GM12878 (cell line): Measurements from ENCODE around the gene CORO1A. TPM values are rescaled to one million over a fixed set of nuclear protein-coding genes. Genes with fewer than 3 reads are reported as not detected.

Source experiments
- ATAC-seq: fragments of 200-7000 bp; cut with Tn5 transposase; 3 replicates; pipeline ENCODE4 v1.9.1; 2020; ENCODE audit warnings: mild to moderate bottlenecking, moderate library complexity
- BruUV-seq: library from RNA; stranded (reverse); fragments of 400-500 nt; replicated peaks from 2 replicates; lab custom pipeline; 2021; lab: Mats Ljungman, UMichigan
- CTCF ChIA-PET: fragments of 300-600 bp; sonication (Branson Sonifier 250); formaldehyde crosslinking; extraction: SDS; loops from one replicate; lab custom pipeline; 2021; ENCODE audit warnings: inconsistent platforms; lab: Yijun Ruan, JAX
- POLR2A ChIA-PET: fragments of 350-600 bp; formaldehyde crosslinking; extraction: SDS; loops from one replicate; lab custom pipeline; 2021; ENCODE audit warnings: inconsistent platforms; lab: Charles Lee
- RAD21 ChIA-PET: fragments of 300-600 bp; sonication (Branson Sonifier 250); formaldehyde crosslinking; loops from one replicate; lab custom pipeline; 2023; ENCODE audit warnings: antibody characterized with exemption; ENCODE audit not compliant: unreplicated experiment; lab: Charles Lee
- SMC1A ChIA-PET: fragments of 300-600 bp; sonication (Branson Sonifier 250); formaldehyde crosslinking; loops from one replicate; lab custom pipeline; 2023; ENCODE audit not compliant: unreplicated experiment, uncharacterized antibody; lab: Charles Lee
- DNase-seq: peaks from one replicate; pipeline ENCODE4 v3.0.0-alpha.2; 2011; ENCODE audit warnings: low read depth, low spot score
- FAIRE-seq: peaks from 3 replicates; lab custom pipeline; 2011; peaks lifted over from hg19 to GRCh38; lab: Jason Lieb, UNC
- H2AFZ ChIP-seq: 2 replicates; pipeline ENCODE4 v1.6.0; 2011; ENCODE audit warnings: low read depth, low read length, control low read depth; ENCODE audit not compliant: control insufficient read depth
- H3K27ac ChIP-seq: 2 replicates; pipeline ENCODE4 v1.5.1; 2011; ENCODE audit warnings: control low read depth; ENCODE audit not compliant: control insufficient read depth, insufficient read depth
- H3K27me3 ChIP-seq, 2 experiments: replicated peaks in 1 of 2; 2 replicates each; pipeline versions ENCODE4 v1.6.0 to v1.6.1; 2011; ENCODE audit warnings: low read length in 1 of 2; ENCODE audit not compliant: control insufficient read depth in 2 of 2, insufficient read depth in 2 of 2
- H3K36me3 ChIP-seq, 2 experiments: 2 replicates each; pipeline ENCODE4 v1.5.1; 2011; ENCODE audit warnings: low read length in 1 of 2; ENCODE audit not compliant: control insufficient read depth in 2 of 2, insufficient read depth in 2 of 2
- H3K4me1 ChIP-seq: 2 replicates; pipeline ENCODE4 v1.6.1; 2011; ENCODE audit warnings: mild to moderate bottlenecking, low read length, moderate library complexity, mixed read lengths; ENCODE audit not compliant: control insufficient read depth, insufficient read depth
- H3K4me2 ChIP-seq: 2 replicates; pipeline ENCODE4 v1.6.0; 2011; ENCODE audit warnings: control low read depth; ENCODE audit not compliant: control insufficient read depth, insufficient read depth
- H3K4me3 ChIP-seq: fragments of 200-600 bp; sonication (generic); 2 replicates; pipeline ENCODE4 v1.5.1; 2016
- H3K79me2 ChIP-seq: 2 replicates; pipeline ENCODE4 v1.6.0; 2011; ENCODE audit warnings: low read length; ENCODE audit not compliant: control insufficient read depth, insufficient read depth
- H3K9ac ChIP-seq: 2 replicates; pipeline ENCODE4 v1.8.0; 2011; ENCODE audit warnings: low read length, control low read depth, mixed read lengths; ENCODE audit not compliant: control insufficient read depth, insufficient read depth
- H3K9me3 ChIP-seq: replicated peaks from 3 replicates; pipeline ENCODE4 v1.5.1; 2011; ENCODE audit warnings: mild to moderate bottlenecking, low read length; ENCODE audit not compliant: control insufficient read depth, insufficient read depth
- H4K20me1 ChIP-seq: 2 replicates; pipeline ENCODE4 v1.6.0; 2011; ENCODE audit not compliant: control insufficient read depth, insufficient read depth
- ASH2L ChIP-seq: fragments of 300-600, 200-600 bp; sonication (generic); IDR thresholded peaks from 2 replicates; pipeline ENCODE4 v1.6.1; 2017; ENCODE audit warnings: low read depth, mild to moderate bottlenecking, borderline replicate concordance
- ATF7 ChIP-seq: fragments of 450-650 bp; IDR thresholded peaks from 2 replicates; pipeline ENCODE4 v1.6.1; 2016; ENCODE audit warnings: low read depth, mild to moderate bottlenecking
- CEBPB ChIP-seq, 2 experiments: fragments of 150-350 bp in 1 of 2; IDR thresholded peaks; 2 replicates each; pipeline ENCODE4 v1.6.1; 2012 to 2014; ENCODE audit warnings: low read depth in 2 of 2, low read length in 2 of 2, borderline replicate concordance in 1 of 2, inconsistent platforms in 1 of 2
- ETV6 ChIP-seq, 2 experiments: fragments of 450-650 bp in 1 of 2; IDR thresholded peaks in 1 of 2; conservative IDR thresholded peaks in 1 of 2; 2 replicates each; pipeline ENCODE4 v1.6.1; 2014; ENCODE audit warnings: antibody characterized with exemption in 1 of 2, borderline replicate concordance in 1 of 2, low read depth in 1 of 2, mild to moderate bottlenecking in 1 of 2, moderate library complexity in 1 of 2
- MTA3 ChIP-seq: IDR thresholded peaks from 2 replicates; pipeline ENCODE4 v1.6.1; 2012; ENCODE audit warnings: low read length, inconsistent platforms, borderline replicate concordance
- MXI1 ChIP-seq: fragments of 150-350 bp; IDR thresholded peaks from 2 replicates; pipeline ENCODE4 v1.6.1; 2011; ENCODE audit warnings: low read depth, mild to moderate bottlenecking, inconsistent platforms, low read length, improper control_type of control experiment
- PML ChIP-seq: IDR thresholded peaks from 2 replicates; pipeline ENCODE4 v1.6.1; 2012; ENCODE audit warnings: low read length, inconsistent platforms
- POU2F2 ChIP-seq: IDR thresholded peaks from 3 replicates; pipeline ENCODE4 v1.6.1; 2011; ENCODE audit warnings: low read depth, mild to moderate bottlenecking, low read length, borderline replicate concordance
- RBBP5 ChIP-seq: fragments of 200-600 bp; sonication (generic); conservative IDR thresholded peaks from 2 replicates; pipeline ENCODE4 v1.6.1; 2016
- STAT3 ChIP-seq: IDR thresholded peaks from 2 replicates; pipeline ENCODE4 v1.6.1; 2011; ENCODE audit warnings: low read depth, low read length, improper control_type of control experiment
- SUPT20H ChIP-seq: IDR thresholded peaks from 2 replicates; pipeline ENCODE4 v1.6.1; 2011; ENCODE audit warnings: low read depth, mild to moderate bottlenecking, low read length, moderate library complexity, borderline replicate concordance; ENCODE audit not compliant: control insufficient read depth
- TCF3 ChIP-seq: IDR thresholded peaks from 2 replicates; pipeline ENCODE4 v1.6.1; 2012; ENCODE audit warnings: low read depth, mild to moderate bottlenecking, low read length, borderline replicate concordance; ENCODE audit not compliant: insufficient read depth
- ZBTB11 ChIP-seq: fragments of 450-650 bp; formaldehyde crosslinking; IDR thresholded peaks from 2 replicates; pipeline ENCODE4 v1.5.0; 2022; ENCODE audit warnings: mild to moderate bottlenecking, missing genetic modification characterization
- ZNF384 ChIP-seq: IDR thresholded peaks from 2 replicates; pipeline ENCODE4 v1.6.1; 2012; ENCODE audit warnings: low read depth, mild to moderate bottlenecking, low read length, improper control_type of control experiment, borderline replicate concordance
- WGBS: methylation state at CpG from one replicate; pipeline ENCODE4 v1.1.6; 2016; ENCODE audit warnings: low lambda C conversion rate; ENCODE audit not compliant: insufficient replicate concordance, insufficient coverage; ENCODE audit errors: missing lambda C conversion rate; 5-methylcytosine and 5-hydroxymethylcytosine counted together
- in situ Hi-C: fragments of 300-500 bp; cut with MboI; formaldehyde crosslinking; loops from 9 replicates; pipeline ENCODE4 v1.14.3; 2018; ENCODE audit warnings: mixed read lengths
- intact Hi-C: fragments of 100-400 bp; cut with micrococcal nuclease; formaldehyde crosslinking; loops from one replicate; pipeline ENCODE4 v1.14.2; 2022; ENCODE audit not compliant: unreplicated experiment
- polyA plus RNA-seq, 11 experiments: library from polyadenylated mRNA; depleted of rRNA in 4 of 11; unstranded in 6 of 11; stranded (reverse) in 5 of 11; fragments of >200 nt; fragmentation: Nextera tagmentation in 4 of 11; fragmentation: Illumina TruSeq in 1 of 11; extraction: Ambion mirVana in 4 of 11; extraction: Trizol in 1 of 11; gene quantifications; 1 replicate in 1 of 11; 2 replicates in 10 of 11; pipeline versions ENCODE4 v1.2.1 to v1.2.3, GENCODE V29; 2011 to 2016; ENCODE audit warnings: inconsistent platforms in 2 of 11, missing spikeins in 2 of 11, low read depth in 1 of 11
- total RNA-seq, 4 experiments: library from RNA; depleted of rRNA in 3 of 4; stranded (reverse); fragments of >200 nt in 3 of 4; fragmentation: Illumina TruSeq in 1 of 4; extraction: Trizol in 1 of 4; gene quantifications; 2 replicates each; pipeline versions ENCODE4 v1.2.1 to v1.2.3, GENCODE V29; 2013 to 2021
- TF ChIP-seq, protein P1 (sequence below): IDR thresholded peaks from 2 replicates; pipeline ENCODE4 v1.6.1; 2011; ENCODE audit warnings: borderline replicate concordance, low read depth, mild to moderate bottlenecking, moderate library complexity, mixed read lengths, low read length; ENCODE audit not compliant: insufficient read depth; ENCODE audit errors: extremely low read length

The CORO1A gene
- total and polyA plus RNA-seq, 10 of the 15 experiments (the other 5 are each of a cell fraction or from before 2014, with no cell fraction given) = 16.3 to 1,464 (median 714) TPM

DNA sequence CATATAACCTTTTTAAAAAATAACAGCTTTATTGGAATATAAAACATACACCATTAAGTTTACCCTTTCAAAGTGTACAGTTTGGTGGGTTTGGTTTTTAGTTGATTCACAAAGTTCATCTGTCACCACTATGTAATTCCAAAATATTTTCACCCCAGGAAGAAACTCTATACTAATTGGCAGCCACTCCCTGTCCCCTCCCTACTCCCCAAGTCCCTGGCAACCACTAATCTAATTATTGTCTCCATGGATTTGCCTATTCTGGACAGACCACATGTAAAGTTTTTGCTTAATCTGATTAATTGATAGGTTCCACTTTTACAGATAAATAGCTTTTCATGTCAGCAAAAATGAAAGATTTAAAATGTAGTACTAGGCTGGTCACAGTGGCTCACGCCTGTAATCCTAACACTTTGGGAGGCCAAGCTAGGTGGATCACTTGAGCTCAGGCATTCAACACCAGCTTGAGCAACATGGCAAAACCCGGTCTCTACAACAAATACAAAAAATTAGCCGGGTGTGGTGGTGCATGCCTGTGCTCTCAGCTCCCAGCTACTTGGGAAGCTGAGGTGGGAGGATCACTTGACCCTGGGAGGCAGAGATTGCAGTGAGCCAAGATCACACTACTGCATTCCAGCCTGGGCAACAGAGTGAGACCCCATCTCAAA lies 35.4 kb upstream of the CORO1A start:
- CTCF ChIA-PET = no interaction called here
- no peak for ATAC-seq
- POLR2A ChIA-PET = interaction anchor here (0.9 to 1.0 kb wide), 2 partner anchors 10 to 34 kb away, joined by 3 to 4 read pairs; no protein-coding TSS in a partner anchor

More for the DNA sequence above, 35.4 kb upstream of the CORO1A start:
- BruUV-seq = no TSS peak
- no peak overlapping the region for H3K27ac ChIP-seq
- FAIRE-seq = no peak
- RAD21 ChIA-PET = no interaction called here
- no peak overlapping the region for H3K4me2 ChIP-seq
- no peak overlapping the region for H3K4me3 ChIP-seq
- no peaks in the 10 kb centered on the region for H4K20me1 ChIP-seq
- TF ChIP-seq MXI1 (no peak), POU2F2 (no peak), RBBP5 (no peak), ZNF384 (no peak), ZBTB11 (no peak), ASH2L (no peak), STAT3 (no peak), PML (no peak), SUPT20H (no peak), MTA3 (no peak), TCF3 (no peak), ATF7 (no peak), CEBPB (IDR thresholded peaks at IDR 0.05; ENCODE audit: borderline replicate concordance in 1 of 2, low read depth in 2 of 2, low read length in 2 of 2) (no peak), ETV6 (conservative IDR thresholded peaks at IDR 0.05 in 1 of 2, IDR thresholded peaks at IDR 0.05 in 1 of 2; ENCODE audit: borderline replicate concordance in 1 of 2, low read depth in 1 of 2) (no peak)
- TF ChIP-seq, protein P1, sequence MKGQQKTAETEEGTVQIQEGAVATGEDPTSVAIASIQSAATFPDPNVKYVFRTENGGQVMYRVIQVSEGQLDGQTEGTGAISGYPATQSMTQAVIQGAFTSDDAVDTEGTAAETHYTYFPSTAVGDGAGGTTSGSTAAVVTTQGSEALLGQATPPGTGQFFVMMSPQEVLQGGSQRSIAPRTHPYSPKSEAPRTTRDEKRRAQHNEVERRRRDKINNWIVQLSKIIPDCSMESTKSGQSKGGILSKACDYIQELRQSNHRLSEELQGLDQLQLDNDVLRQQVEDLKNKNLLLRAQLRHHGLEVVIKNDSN = no peak
- intact Hi-C loops = no loop called here
- in situ Hi-C loops = no loop called here
- H3K36me3 ChIP-seq = no peaks in the 10 kb centered on the region
- H3K79me2 ChIP-seq = no peaks in the 10 kb centered on the region
- H3K27me3 ChIP-seq = no peaks in the 10 kb centered on the region
- WGBS = 52% methylated on average over 3 of the region's 3 CpGs
- no peak overlapping the region for H3K9ac ChIP-seq
- no peaks in the 10 kb centered on the region for H3K4me1 ChIP-seq
- DNase-seq = no peak
- H2AFZ ChIP-seq = no peak overlapping the region
- peaks cover 6% of the 10 kb centered on the region for H3K9me3 ChIP-seq
- SMC1A ChIA-PET = interaction anchor here (0.8 to 1.0 kb wide), 3 partner anchors 8 to 27 kb away, joined by 3 read pairs; no protein-coding TSS in a partner anchor
